K562 (cell line): ENCODE results near the gene TLCD5.

ENCODE experiments used
- POLR2A ChIP-seq: fragments of 450-650 bp; conservative IDR thresholded peaks from 2 replicates; pipeline ENCODE4 v1.6.1; 2016
- POLR2G ChIP-seq: fragments of 200-400 bp; formaldehyde crosslinking; IDR thresholded peaks from 2 replicates; pipeline ENCODE4 v1.6.1; 2017; ENCODE audit warnings: low read depth, mild to moderate bottlenecking, antibody characterized with exemption, low read length, moderate library complexity
- YY1 ChIP-seq, 3 experiments: IDR thresholded peaks; 2 replicates each; pipeline ENCODE4 v1.6.1; 2011; ENCODE audit warnings: low read length in 2 of 3, mild to moderate bottlenecking in 2 of 3, moderate library complexity in 2 of 3, borderline replicate concordance in 1 of 3, control low read depth in 1 of 3, low read depth in 1 of 3; ENCODE audit not compliant: insufficient read depth in 3 of 3, insufficient replicate concordance in 2 of 3, control insufficient read depth in 1 of 3, insufficient read length in 1 of 3; ENCODE audit errors: extremely low read depth in 1 of 3
- ZEB2 ChIP-seq: fragments of 450-650 bp; IDR thresholded peaks from 2 replicates; pipeline ENCODE4 v1.6.1; 2016

DNA sequence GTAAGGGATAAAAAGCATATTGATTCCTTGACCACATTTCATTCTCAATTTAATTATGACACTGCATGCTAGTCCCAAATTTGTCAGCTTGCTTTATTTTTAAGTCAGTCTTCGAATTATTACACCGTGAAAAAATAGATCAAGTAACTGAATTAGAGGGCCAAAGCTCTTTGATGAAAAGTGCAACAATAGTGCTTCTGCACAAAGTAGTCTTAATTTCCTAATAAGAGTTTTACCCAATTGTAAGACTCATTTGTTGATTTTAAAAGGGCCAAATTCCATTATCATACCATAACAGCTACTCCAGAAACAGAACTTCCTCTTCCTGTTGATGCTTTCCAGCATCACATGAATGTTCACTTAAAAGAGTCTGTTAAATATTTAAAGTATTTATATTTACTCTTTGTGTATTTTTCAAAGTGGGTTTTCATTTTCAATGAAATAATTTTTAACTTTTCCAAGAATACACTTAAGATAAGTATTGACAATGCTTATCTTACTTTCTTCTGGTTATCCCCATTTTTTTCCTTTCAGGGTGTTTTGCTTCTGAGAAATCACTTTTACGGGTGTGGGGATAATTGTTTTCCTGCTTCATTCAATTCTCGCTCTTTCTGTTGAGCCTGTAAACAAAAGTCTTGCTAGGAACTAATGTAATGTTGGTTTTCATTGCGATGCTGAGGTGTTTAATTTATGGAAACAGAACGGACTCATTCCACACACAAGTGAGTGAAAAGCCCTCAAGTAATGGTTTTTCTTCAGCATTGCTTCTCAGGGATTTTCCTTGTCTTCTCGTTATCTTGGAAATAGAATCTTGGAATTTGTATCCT lies 13.2 kb downstream of the TLCD5 start:
- TF ChIP-seq ZEB2 = no peak
- TF ChIP-seq YY1 (IDR thresholded peaks at IDR 0.05; ENCODE audit: borderline replicate concordance in 1 of 3, control insufficient read depth in 1 of 3, extremely low read depth in 1 of 3, insufficient read depth in 3 of 3, insufficient read length in 1 of 3, insufficient replicate concordance in 2 of 3, low read depth in 1 of 3, low read length in 2 of 3) = no peak
- TF ChIP-seq POLR2A = no peak
- no peak for TF ChIP-seq POLR2G
